ENCODE measurements around the gene WNT9B.
"Not testable (repeated sequence)": the region's sequence is repeated elsewhere in the genome, so short reads cannot be mapped to it uniquely, and the experiment has no call there.

DNA sequence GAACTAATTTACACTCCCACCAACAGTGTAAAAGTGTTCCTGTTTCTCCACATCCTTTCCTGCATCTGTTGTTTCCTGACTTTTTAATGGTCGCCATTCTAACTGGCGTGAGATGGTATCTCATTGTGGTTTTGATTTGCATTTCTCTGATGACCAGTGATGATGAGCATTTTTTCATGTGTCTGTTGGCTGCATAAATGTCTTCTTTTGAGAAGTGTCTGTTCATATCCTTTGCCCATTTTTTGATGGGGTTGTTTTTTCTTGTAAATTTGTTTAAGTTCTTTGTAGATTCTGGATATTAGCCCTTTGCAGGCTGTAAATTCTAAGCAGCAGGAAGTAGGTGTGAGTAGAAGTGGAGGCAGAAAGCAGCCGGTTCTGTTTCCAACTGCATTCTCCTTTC lies 10.8 kb upstream of the WNT9B start:
- TF ChIP-seq, protein P1, sequence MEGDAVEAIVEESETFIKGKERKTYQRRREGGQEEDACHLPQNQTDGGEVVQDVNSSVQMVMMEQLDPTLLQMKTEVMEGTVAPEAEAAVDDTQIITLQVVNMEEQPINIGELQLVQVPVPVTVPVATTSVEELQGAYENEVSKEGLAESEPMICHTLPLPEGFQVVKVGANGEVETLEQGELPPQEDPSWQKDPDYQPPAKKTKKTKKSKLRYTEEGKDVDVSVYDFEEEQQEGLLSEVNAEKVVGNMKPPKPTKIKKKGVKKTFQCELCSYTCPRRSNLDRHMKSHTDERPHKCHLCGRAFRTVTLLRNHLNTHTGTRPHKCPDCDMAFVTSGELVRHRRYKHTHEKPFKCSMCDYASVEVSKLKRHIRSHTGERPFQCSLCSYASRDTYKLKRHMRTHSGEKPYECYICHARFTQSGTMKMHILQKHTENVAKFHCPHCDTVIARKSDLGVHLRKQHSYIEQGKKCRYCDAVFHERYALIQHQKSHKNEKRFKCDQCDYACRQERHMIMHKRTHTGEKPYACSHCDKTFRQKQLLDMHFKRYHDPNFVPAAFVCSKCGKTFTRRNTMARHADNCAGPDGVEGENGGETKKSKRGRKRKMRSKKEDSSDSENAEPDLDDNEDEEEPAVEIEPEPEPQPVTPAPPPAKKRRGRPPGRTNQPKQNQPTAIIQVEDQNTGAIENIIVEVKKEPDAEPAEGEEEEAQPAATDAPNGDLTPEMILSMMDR (IDR thresholded peaks at IDR 0.05; ENCODE audit: poor library complexity), result not testable (repeated sequence)
- not testable (repeated sequence) for TF ChIP-seq EZH2phosphoT487 (IDR thresholded peaks at IDR 0.05; ENCODE audit: low read depth, severe bottlenecking, unreplicated experiment)

Data from hepatocyte (in vitro differentiated cells).